Smooth muscle cell (in vitro differentiated cells): ENCODE data around the gene VRK1. TPM values are rescaled to one million over a fixed set of nuclear protein-coding genes. Genes with fewer than 3 reads are reported as not detected.

Experiments
- DNase-seq: peaks from one replicate; lab custom pipeline; 2025; ENCODE audit not compliant: unreplicated experiment; lab: John Stamatoyannopoulos, UW
- H2AFZ ChIP-seq: fragments of 200-600 bp; sonication (generic); 2 replicates; pipeline ENCODE4 v1.6.0; 2016; ENCODE audit warnings: antibody characterized with exemption, low read depth, mild to moderate bottlenecking
- H3F3A ChIP-seq: fragments of 200-600 bp; sonication (generic); 2 replicates; pipeline ENCODE4 v1.6.0; 2017; ENCODE audit warnings: antibody characterized with exemption, low read depth
- H3K27ac ChIP-seq: fragments of 200-600 bp; sonication (generic); 2 replicates; pipeline ENCODE4 v1.5.1; 2016; ENCODE audit warnings: low read depth, mild to moderate bottlenecking
- H3K27me3 ChIP-seq: fragments of 200-600 bp; sonication (generic); 2 replicates; pipeline ENCODE4 v1.6.1; 2016; ENCODE audit warnings: low read depth, mild to moderate bottlenecking
- H3K36me3 ChIP-seq: fragments of 200-600 bp; sonication (generic); 2 replicates; pipeline ENCODE4 v1.5.1; 2016; ENCODE audit warnings: low read depth
- H3K4me1 ChIP-seq: fragments of 200-600 bp; sonication (generic); 2 replicates; pipeline ENCODE4 v1.5.1; 2016; ENCODE audit warnings: low read depth
- H3K4me2 ChIP-seq: fragments of 200-600 bp; sonication (generic); 2 replicates; pipeline ENCODE4 v1.6.0; 2016; ENCODE audit warnings: mild to moderate bottlenecking
- H3K4me3 ChIP-seq: fragments of 200-600 bp; sonication (generic); 2 replicates; pipeline ENCODE4 v1.5.1; 2016; ENCODE audit warnings: mild to moderate bottlenecking
- H3K79me2 ChIP-seq: fragments of 200-600 bp; sonication (generic); 2 replicates; pipeline ENCODE4 v1.6.0; 2016; ENCODE audit warnings: low read depth, mild to moderate bottlenecking
- H3K9ac ChIP-seq: fragments of 200-600 bp; sonication (generic); 2 replicates; pipeline ENCODE4 v1.6.0; 2016; ENCODE audit warnings: low read depth
- H3K9me3 ChIP-seq: fragments of 200-600 bp; sonication (generic); replicated peaks from 2 replicates; pipeline ENCODE4 v1.5.1; 2016; ENCODE audit warnings: low read depth
- H4K20me1 ChIP-seq: fragments of 200-600 bp; sonication (generic); 2 replicates; pipeline ENCODE4 v1.6.0; 2016; ENCODE audit warnings: low read depth
- CTCF ChIP-seq: fragments of 200-600 bp; sonication (generic); IDR thresholded peaks from 2 replicates; pipeline ENCODE4 v1.5.1; 2017; ENCODE audit warnings: borderline replicate concordance, mild to moderate bottlenecking, antibody characterized with exemption; ENCODE audit not compliant: insufficient read depth, poor library complexity, severe bottlenecking
- WGBS: methylation state at CpG from one replicate; pipeline ENCODE4 v1.1.7; 2016; ENCODE audit warnings: low lambda C conversion rate; 5-methylcytosine and 5-hydroxymethylcytosine counted together
- polyA plus RNA-seq: library from polyadenylated mRNA; unstranded; fragments of >200 nt; fragmentation: Nextera tagmentation; extraction: Ambion mirVana; gene quantifications from 2 replicates; pipeline ENCODE4 v1.2.1, GENCODE V29; 2016
- total RNA-seq: library from RNA; depleted of rRNA; stranded (reverse); fragments of >200 nt; gene quantifications from 2 replicates; pipeline ENCODE4 v1.2.3, GENCODE V29; 2014

Gene VRK1
- total and polyA plus RNA-seq, 2 experiments from 2014 or later, result 13.7 to 13.9 TPM

GRCh38 chr14:96827290-96827689 is 30.1 kb downstream of the VRK1 start:
- H3K36me3 ChIP-seq, result no peaks in the 10 kb centered on the region
- H4K20me1 ChIP-seq, result peaks cover 3% of the 10 kb centered on the region
- no peak for TF ChIP-seq CTCF
- no peaks in the 10 kb centered on the region for H3F3A ChIP-seq
- peaks cover 17% of the 10 kb centered on the region for H3K79me2 ChIP-seq
- H3K4me2 ChIP-seq, result no peak overlapping the region
- H3K9ac ChIP-seq, result no peak overlapping the region
- H2AFZ ChIP-seq, result no peak overlapping the region
- no peaks in the 10 kb centered on the region for H3K27me3 ChIP-seq
- no peaks in the 10 kb centered on the region for H3K9me3 ChIP-seq
- H3K4me1 ChIP-seq, result peaks cover 4% of the 10 kb centered on the region
- H3K27ac ChIP-seq, result no peak overlapping the region
- H3K4me3 ChIP-seq, result no peak overlapping the region
- WGBS, result 78% methylated on average over 3 of the region's 3 CpGs
- DNase-seq, result no peak

GRCh38 chr14:96829791-96830190 is 32.6 kb downstream of the VRK1 start:
- Histone ChIP-seq H3K27ac (no peak overlapping the region), H3F3A (no peaks in the 10 kb centered on the region), H3K79me2 (peaks cover 16% of the 10 kb centered on the region), H3K9me3 (no peaks in the 10 kb centered on the region), H3K4me2 (no peak overlapping the region), H4K20me1 (peaks cover 3% of the 10 kb centered on the region), H3K4me3 (no peak overlapping the region), H2AFZ (no peak overlapping the region), H3K27me3 (no peaks in the 10 kb centered on the region), H3K4me1 (peaks cover 4% of the 10 kb centered on the region), H3K36me3 (no peaks in the 10 kb centered on the region), H3K9ac (no peak overlapping the region)
- no peak for TF ChIP-seq CTCF
- WGBS, result 93% methylated on average over 1 of the region's 1 CpG
- no peak for DNase-seq

GRCh38 chr14:96830946-96831345 is 33.8 kb downstream of the VRK1 start:
- Histone ChIP-seq H2AFZ (no peak overlapping the region), H3K4me2 (no peak overlapping the region), H3K9me3 (no peaks in the 10 kb centered on the region), H3K27me3 (no peaks in the 10 kb centered on the region), H3K36me3 (no peaks in the 10 kb centered on the region), H3F3A (no peaks in the 10 kb centered on the region), H4K20me1 (peaks cover 3% of the 10 kb centered on the region), H3K4me3 (no peak overlapping the region), H3K27ac (no peak overlapping the region), H3K79me2 (peaks cover 16% of the 10 kb centered on the region), H3K9ac (no peak overlapping the region), H3K4me1 (peaks cover 4% of the 10 kb centered on the region)
- no peak for TF ChIP-seq CTCF
- WGBS, result 61% methylated on average over 1 of the region's 1 CpG
- DNase-seq, result no peak

GRCh38 chr14:96832351-96832750 is 35.2 kb downstream of the VRK1 start:
- Histone ChIP-seq H3K36me3 (no peaks in the 10 kb centered on the region), H3K9me3 (no peaks in the 10 kb centered on the region), H3K9ac (no peak overlapping the region), H3K27me3 (no peaks in the 10 kb centered on the region), H3K4me1 (no peaks in the 10 kb centered on the region), H3K79me2 (peaks cover 10% of the 10 kb centered on the region), H3K4me3 (no peak overlapping the region), H4K20me1 (peaks cover 1% of the 10 kb centered on the region), H3F3A (no peaks in the 10 kb centered on the region), H3K4me2 (no peak overlapping the region), H3K27ac (no peak overlapping the region), H2AFZ (no peak overlapping the region)
- no peak for DNase-seq
- WGBS, result 94% methylated on average over 2 of the region's 2 CpGs
- no peak for TF ChIP-seq CTCF
